ENCODE data around the gene MAP2. TPM values are rescaled to one million over a fixed set of nuclear protein-coding genes. Genes with fewer than 3 reads are reported as not detected.

MAP2 gene
- total and polyA plus RNA-seq, 2 donors (not counting 1 experiment from before 2014, with no cell fraction given) = 1.8 to 3.0 TPM

GRCh38 chr2:209762563-209762962 lies 338.7 kb downstream of the MAP2 start:
- ChIA-PET POLR2A (no interaction called here), CTCF (no interaction called here)
- Histone ChIP-seq H3K27ac (ENCODE audit: low read length in 2 of 2) (no peak overlapping the region), H3K4me2 (replicated peaks; ENCODE audit: low read depth, low read length, poor library complexity, severe bottlenecking) (no peak overlapping the region), H3K9me3 (ENCODE audit: control extremely low read depth in 1 of 3, control insufficient read depth in 2 of 3, insufficient read depth in 1 of 3, low read length in 2 of 3) (no peaks in the 10 kb centered on the region), H3K9ac (ENCODE audit: low read length) (no peak overlapping the region), H3K4me1 (ENCODE audit: control insufficient read depth in 2 of 2, insufficient read depth in 2 of 2, low read length in 2 of 2) (no peaks in the 10 kb centered on the region), H3K4me3 (ENCODE audit: control extremely low read depth in 1 of 5, extremely low read depth in 1 of 5, insufficient read depth in 1 of 5, low read depth in 2 of 5, low read length in 4 of 5) (no peak overlapping the region), H4K20me1 (ENCODE audit: control insufficient read depth, insufficient read depth, low read length, poor library complexity, severe bottlenecking) (no peaks in the 10 kb centered on the region), H3K36me3 (replicated peaks in 1 of 2; ENCODE audit: control extremely low read depth in 1 of 2, control insufficient read depth in 1 of 2, extremely low read depth in 1 of 2, insufficient read depth in 2 of 2, low read length in 1 of 2) (no peaks in the 10 kb centered on the region), H3K27me3 (replicated peaks in 1 of 4; ENCODE audit: control extremely low read depth in 1 of 4, control insufficient read depth in 3 of 4, insufficient read depth in 4 of 4, low read length in 3 of 4) (no peaks in the 10 kb centered on the region), H2AFZ (ENCODE audit: insufficient read depth, low read depth, low read length, poor library complexity, severe bottlenecking) (no peak overlapping the region), H3K79me2 (ENCODE audit: control insufficient read depth, insufficient read depth, low read length) (no peaks in the 10 kb centered on the region)
- ATAC-seq (ENCODE audit: low read depth) (no peak), DNase-seq (no peak)
- Mint-ChIP-seq H3K9me3 (ENCODE audit: insufficient read depth) (no peaks in the 10 kb centered on the region), H3K4me1 (no peaks in the 10 kb centered on the region), H3K27ac (no peak overlapping the region), H3K27me3 (peaks cover 5% of the 10 kb centered on the region), H3K4me3 (no peak overlapping the region)
- intact Hi-C loops (cut with micrococcal nuclease) = no loop called here
- TF ChIP-seq EZH2 (IDR thresholded peaks at IDR 0.05; ENCODE audit: borderline replicate concordance, insufficient read depth, low read depth, low read length, poor library complexity, severe bottlenecking) = no peak
- no peak for TF ChIP-seq CTCF (IDR thresholded peaks at IDR 0.05)

DNA sequence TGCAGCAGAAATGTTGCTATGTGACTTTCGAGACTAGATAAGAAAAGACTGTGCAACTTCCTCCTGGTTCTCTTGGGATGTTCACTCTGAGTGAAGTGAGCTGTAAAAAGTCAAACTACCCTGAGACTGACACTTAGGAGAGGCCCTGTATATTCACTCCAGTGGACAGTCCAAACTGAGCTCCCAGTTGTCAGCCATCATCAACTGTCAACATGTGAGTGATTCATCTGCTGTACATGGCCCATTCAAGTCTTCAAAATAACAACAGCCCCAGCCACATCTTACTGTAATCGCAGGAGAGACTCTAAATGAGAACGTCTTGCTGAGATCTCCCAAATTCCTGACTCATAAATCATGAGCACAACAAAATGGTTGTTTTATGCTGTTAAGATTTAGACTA lies 339.3 kb downstream of the MAP2 start:
- Histone ChIP-seq H3K9me3 (ENCODE audit: control extremely low read depth in 1 of 3, control insufficient read depth in 2 of 3, insufficient read depth in 1 of 3, low read length in 2 of 3) (no peaks in the 10 kb centered on the region), H3K9ac (ENCODE audit: low read length) (no peak overlapping the region), H3K4me2 (replicated peaks; ENCODE audit: low read depth, low read length, poor library complexity, severe bottlenecking) (no peak overlapping the region), H3K27me3 (replicated peaks in 1 of 4; ENCODE audit: control extremely low read depth in 1 of 4, control insufficient read depth in 3 of 4, insufficient read depth in 4 of 4, low read length in 3 of 4) (no peaks in the 10 kb centered on the region), H3K27ac (ENCODE audit: low read length in 2 of 2) (no peak overlapping the region), H3K4me1 (ENCODE audit: control insufficient read depth in 2 of 2, insufficient read depth in 2 of 2, low read length in 2 of 2) (no peaks in the 10 kb centered on the region), H2AFZ (ENCODE audit: insufficient read depth, low read depth, low read length, poor library complexity, severe bottlenecking) (no peak overlapping the region), H3K79me2 (ENCODE audit: control insufficient read depth, insufficient read depth, low read length) (no peaks in the 10 kb centered on the region), H3K4me3 (ENCODE audit: control extremely low read depth in 1 of 5, extremely low read depth in 1 of 5, insufficient read depth in 1 of 5, low read depth in 2 of 5, low read length in 4 of 5) (no peak overlapping the region), H4K20me1 (ENCODE audit: control insufficient read depth, insufficient read depth, low read length, poor library complexity, severe bottlenecking) (no peaks in the 10 kb centered on the region), H3K36me3 (replicated peaks in 1 of 2; ENCODE audit: control extremely low read depth in 1 of 2, control insufficient read depth in 1 of 2, extremely low read depth in 1 of 2, insufficient read depth in 2 of 2, low read length in 1 of 2) (no peaks in the 10 kb centered on the region)
- TF ChIP-seq EZH2 (IDR thresholded peaks at IDR 0.05; ENCODE audit: borderline replicate concordance, insufficient read depth, low read depth, low read length, poor library complexity, severe bottlenecking) (no peak), CTCF (IDR thresholded peaks at IDR 0.05) (no peak)
- H3K27me3 Mint-ChIP-seq = no peaks in the 10 kb centered on the region
- H3K4me3 Mint-ChIP-seq = no peak overlapping the region
- no peaks in the 10 kb centered on the region for H3K9me3 Mint-ChIP-seq (ENCODE audit: insufficient read depth)
- H3K4me1 Mint-ChIP-seq = no peaks in the 10 kb centered on the region
- intact Hi-C loops (cut with micrococcal nuclease) = no loop called here
- H3K27ac Mint-ChIP-seq = no peak overlapping the region
- ChIA-PET CTCF (no interaction called here), POLR2A (no interaction called here)
- DNase-seq (no peak), ATAC-seq (ENCODE audit: low read depth) (no peak)
- WGBS (ENCODE audit: insufficient coverage) = no CpG with 5 or more reads among the region's 3 CpGs

All from B cell (primary cell).